Measurements from ENCODE around the gene PALD1.
"Not testable (repeated sequence)": the region's sequence is repeated elsewhere in the genome, so short reads cannot be mapped to it uniquely, and the experiment has no call there.

PALD1 gene

GRCh38 chr10:70568113-70568512, 89.5 kb downstream of the PALD1 start:
- no peak for FAIRE-seq
- DNase-seq (ENCODE audit: insufficient read length, low spot score), result no peak

DNA sequence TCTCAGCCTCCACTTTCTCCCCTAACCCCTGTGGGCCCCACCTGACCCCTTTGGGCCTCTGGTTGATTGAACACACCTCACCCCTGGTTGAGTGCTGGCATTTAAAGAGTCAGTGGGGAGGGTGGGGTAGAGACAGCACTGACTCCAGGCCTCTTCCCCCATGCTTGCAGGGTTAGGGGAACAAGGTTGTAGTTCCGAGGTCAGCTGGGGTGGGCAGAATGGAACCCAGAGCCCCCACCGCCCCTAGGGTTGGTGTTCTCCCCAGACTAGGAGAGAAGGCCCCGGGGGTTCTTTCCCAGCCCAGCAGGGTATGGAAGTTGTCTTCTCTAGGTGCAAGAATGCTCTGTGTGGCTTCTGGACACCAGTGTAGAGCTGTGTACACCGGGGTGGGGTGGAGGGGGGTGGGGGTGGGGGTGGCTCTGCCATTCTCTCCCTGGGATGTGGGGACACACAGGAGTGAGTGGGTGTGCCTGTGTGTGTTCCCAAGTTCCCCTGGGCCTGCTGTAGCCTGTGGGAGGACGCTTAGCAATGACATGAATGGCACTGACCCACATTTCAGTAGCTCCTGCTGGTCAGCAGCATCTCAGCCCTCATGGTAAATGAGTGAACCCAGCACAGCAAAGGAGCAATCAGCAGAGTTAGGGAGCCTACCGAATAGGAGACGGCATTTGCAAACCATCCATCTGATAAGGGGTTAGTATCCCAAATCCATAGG, 90.4 kb downstream of the PALD1 start:
- no peak for FAIRE-seq
- DNase-seq (ENCODE audit: insufficient read length, low spot score), result no peak

GRCh38 chr10:70571236-70571635, 92.7 kb downstream of the PALD1 start:
- FAIRE-seq (no peak), DNase-seq (ENCODE audit: insufficient read length, low spot score) (no peak)

- no peak for DNase-seq (ENCODE audit: insufficient read length, low spot score)
- FAIRE-seq, result no peak
These were observed 93.3 kb downstream of the PALD1 start for GRCh38 chr10:70571636-70572439.

GRCh38 chr10:70573599-70574506, 95.3 kb downstream of the PALD1 start:
- FAIRE-seq (no peak), DNase-seq (ENCODE audit: insufficient read length, low spot score) (no peak)

DNA sequence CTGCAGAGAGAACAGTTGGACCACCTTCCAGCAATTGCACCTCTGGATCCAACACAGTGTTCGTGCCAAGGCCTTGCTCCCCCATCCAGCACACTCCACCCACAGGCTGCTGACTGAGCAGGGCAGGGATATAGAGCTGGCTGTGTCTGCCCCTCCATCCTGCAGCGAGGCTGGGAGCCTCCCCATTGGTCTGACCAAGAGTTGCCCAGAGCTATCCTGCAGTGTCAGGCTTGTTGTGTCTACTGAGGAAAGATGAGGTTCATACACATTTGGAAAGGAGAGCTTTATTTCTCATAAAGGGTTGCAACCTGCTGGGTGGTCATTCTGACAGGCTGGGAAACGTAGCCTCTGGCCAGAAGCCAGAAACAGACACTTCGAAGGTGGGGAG, 96.9 kb downstream of the PALD1 start:
- DNase-seq (ENCODE audit: insufficient read length, low spot score), result no peak
- no peak for FAIRE-seq

GRCh38 chr10:70575874-70576802, 97.6 kb downstream of the PALD1 start:
- DNase-seq (ENCODE audit: insufficient read length, low spot score) (no peak), FAIRE-seq (no peak)

- FAIRE-seq (no peak), DNase-seq (ENCODE audit: insufficient read length, low spot score) (no peak)
These were observed 98.4 kb downstream of the PALD1 start for GRCh38 chr10:70576803-70577517.

DNA sequence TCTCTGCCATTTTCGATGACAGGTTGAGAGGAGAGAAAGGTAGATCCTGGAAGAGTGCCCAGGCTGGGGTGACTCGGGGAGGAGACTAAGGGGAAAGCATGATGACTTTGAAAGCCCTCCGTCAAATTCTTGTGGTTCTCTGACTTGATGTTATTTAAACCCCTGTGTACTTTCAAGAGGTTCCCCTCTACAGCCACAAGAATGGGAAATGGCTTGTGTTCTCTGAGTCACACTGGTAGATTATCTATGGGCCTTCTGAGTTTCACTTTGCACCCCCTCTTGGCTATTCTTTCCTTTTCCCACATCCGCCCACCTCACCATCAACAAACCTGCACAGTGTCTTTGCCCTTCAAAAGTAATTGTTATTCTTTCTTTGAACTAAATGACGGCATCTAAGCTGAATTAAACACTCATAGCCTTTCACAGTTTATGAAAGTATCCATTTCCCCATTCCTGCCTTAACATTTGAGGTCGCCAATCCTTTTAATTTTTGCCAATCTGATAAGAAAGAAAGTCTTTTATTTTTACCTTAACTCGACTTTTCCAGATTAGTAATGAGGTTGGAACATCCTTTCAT, 99.9 kb downstream of the PALD1 start:
- FAIRE-seq, result no peak
- peak; percentile 53 for DNase-seq (ENCODE audit: insufficient read length, low spot score)

DNA sequence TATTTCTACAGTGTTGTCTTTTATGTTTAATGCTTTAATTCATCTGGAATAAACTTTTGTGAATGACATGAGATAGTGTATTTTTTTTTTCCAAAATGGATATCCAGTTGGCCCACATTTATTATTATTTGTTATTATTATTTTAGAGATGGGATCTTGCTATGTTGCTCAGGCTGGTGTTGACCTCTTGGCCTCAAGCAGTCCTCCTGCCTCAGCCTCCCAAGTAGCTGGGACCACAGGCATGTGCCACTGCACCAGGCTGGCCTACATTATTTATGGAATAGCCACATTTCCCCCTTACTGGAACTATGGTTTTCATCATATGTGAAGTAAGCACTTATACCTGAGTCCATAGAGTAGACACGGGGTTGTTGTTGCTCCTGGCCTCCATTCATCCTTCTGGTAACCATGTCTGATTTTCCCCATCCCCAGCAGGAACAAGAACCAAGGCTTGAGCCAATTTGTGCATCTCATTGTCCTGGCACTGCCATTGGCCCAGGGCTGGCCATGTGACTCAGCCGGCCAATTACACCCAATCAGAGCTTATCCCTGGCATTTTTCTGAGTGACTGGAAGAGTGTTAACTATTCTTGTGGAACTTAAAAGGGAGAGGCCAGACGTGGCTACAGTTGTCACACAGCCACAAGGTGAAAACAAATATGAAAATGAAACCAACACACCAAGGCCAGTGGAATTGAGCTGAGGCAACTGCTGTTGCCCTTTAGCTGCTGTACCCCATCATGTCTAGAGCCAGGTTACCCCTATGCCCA, 100.9 kb downstream of the PALD1 start:
- FAIRE-seq (peak; percentile 55), DNase-seq (ENCODE audit: insufficient read length, low spot score) (no peak)

GRCh38 chr10:70581176-70581575, 102.6 kb downstream of the PALD1 start:
- DNase-seq (ENCODE audit: insufficient read length, low spot score); FAIRE-seq: not testable (repeated sequence)

DNA sequence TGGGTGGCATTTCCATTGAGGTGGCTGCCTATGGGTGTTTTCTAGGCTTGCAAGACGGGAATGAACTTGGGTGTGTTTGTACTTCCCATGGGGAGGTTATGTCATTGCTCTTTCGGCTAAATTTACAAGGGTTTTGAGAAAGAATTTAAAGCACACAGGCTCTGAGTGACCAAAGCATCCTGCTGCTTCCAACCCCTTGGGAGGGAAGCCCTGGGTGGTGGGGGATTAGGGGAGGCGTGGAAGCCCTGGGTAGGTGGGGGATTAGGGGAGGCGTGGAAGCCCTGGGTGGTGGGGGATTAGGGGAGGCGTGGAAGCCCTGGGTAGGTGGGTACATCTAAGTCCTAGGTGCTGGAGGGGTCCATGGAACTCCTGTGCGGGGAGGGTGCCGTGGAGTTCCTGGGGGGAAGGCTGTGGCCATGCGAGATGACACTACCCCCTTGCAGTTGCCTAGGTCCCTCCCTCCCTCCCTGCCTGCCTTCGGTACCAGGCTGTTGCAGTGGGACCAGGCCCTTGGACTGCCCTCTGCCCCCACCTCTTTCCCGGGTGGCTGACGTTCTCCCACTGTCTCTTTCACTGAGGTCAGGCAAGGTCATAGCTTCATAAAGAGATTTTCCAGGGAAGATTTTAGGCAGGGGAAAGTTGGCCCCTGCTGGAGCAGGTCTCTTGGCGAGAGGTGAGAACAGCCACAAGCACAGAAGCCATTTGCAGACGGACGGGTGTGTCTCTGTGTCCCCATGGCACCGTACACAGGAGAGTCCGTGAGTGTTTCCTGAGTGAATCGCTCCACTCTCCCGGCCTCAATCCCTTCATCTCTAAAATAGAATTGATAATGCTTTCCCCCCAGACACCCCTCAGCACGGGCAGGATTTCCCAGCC, 104.5 kb downstream of the PALD1 start:
- no peak for FAIRE-seq
- DNase-seq (ENCODE audit: insufficient read length, low spot score), result no peak

- DNase-seq (ENCODE audit: insufficient read length, low spot score) (no peak), FAIRE-seq (no peak)
These were observed 105.1 kb downstream of the PALD1 start for GRCh38 chr10:70583669-70584037.

DNA sequence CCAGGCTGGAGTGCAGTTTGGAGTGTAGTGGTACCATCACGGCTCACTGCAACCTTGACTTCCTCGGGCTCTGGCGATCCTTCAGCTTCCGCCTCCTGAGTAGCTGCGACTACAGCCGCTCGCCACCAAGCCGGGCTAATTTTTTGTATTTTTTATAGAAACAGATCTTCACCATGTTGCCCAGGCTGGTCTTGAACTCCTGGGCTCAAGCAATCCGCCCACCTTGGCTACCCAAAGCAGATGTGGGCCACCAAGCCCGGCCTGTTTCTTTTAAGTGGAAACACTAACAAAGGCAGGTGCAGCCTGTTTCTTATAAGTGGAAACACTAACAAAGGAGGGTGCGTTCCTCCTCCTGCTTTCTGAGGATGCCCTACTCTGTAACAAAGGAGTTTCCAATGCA, 105.8 kb downstream of the PALD1 start:
- no peak for DNase-seq (ENCODE audit: insufficient read length, low spot score)

GRCh38 chr10:70584909-70585544, 106.5 kb downstream of the PALD1 start:
- FAIRE-seq, result no peak
- DNase-seq (ENCODE audit: insufficient read length, low spot score), result no peak

More for the DNA sequence above, 105.8 kb downstream of the PALD1 start:
- no peak for FAIRE-seq

- FAIRE-seq, result no peak
- no peak for DNase-seq (ENCODE audit: insufficient read length, low spot score)
These were observed 107.1 kb downstream of the PALD1 start for GRCh38 chr10:70585578-70586169.

All from HTR-8/SVneo (cell line).